ENCODE results near the gene HBEGF.

HBEGF gene

DNA sequence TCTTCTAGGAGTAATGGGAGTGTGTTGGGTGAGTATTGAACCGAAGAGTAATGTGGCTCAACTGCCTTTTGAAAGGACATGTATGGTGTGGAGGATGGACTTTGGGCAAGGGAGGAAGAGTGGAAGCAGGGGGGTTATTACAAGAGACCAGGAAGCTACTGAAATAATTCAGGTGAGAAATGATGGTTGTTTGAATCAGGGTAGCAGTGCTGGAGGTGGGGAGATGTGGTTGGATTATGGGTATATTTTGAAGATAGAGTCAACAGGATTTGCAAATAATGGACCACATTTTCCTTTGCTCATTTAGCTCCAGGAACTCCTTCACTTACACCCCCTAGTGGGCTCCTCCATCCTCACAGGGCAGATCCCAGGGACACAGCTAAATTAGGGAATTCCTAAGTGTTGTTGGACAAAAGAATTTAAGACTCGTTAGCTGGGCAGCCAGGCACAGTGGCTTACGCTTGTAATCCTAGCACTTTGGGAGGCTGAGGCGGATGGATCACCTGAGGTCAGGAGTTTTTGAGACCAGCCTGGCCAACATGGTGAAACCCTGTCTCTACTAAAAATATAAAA is 12.4 kb upstream of the HBEGF start:
- TF ChIP-seq TCF4 (CRISPR knock-in tag; IDR thresholded peaks at IDR 0.05; ENCODE audit: borderline replicate concordance): no peak
- TF ChIP-seq ZC3H10 (CRISPR knock-in tag; IDR thresholded peaks at IDR 0.05): no peak
- TF ChIP-seq ZNF8 (CRISPR knock-in tag; IDR thresholded peaks at IDR 0.05): no peak
- no peak for TF ChIP-seq GLIS3 (CRISPR knock-in tag; IDR thresholded peaks at IDR 0.05)
- TF ChIP-seq ISL1 (CRISPR knock-in tag; IDR thresholded peaks at IDR 0.05): no peak
- TF ChIP-seq SNAI2 (CRISPR knock-in tag; IDR thresholded peaks at IDR 0.05): no peak
- TF ChIP-seq ZFP30 (CRISPR knock-in tag; IDR thresholded peaks at IDR 0.05): no peak
- TF ChIP-seq CSDC2 (CRISPR knock-in tag; IDR thresholded peaks at IDR 0.05): no peak
- TF ChIP-seq CREB5 (CRISPR knock-in tag; IDR thresholded peaks at IDR 0.05; ENCODE audit: low read depth): no peak
- TF ChIP-seq ZNF565 (CRISPR knock-in tag; conservative IDR thresholded peaks at IDR 0.05; ENCODE audit: low read depth): no peak
- peak; percentile 35 for ATAC-seq

- TF ChIP-seq, protein P1, sequence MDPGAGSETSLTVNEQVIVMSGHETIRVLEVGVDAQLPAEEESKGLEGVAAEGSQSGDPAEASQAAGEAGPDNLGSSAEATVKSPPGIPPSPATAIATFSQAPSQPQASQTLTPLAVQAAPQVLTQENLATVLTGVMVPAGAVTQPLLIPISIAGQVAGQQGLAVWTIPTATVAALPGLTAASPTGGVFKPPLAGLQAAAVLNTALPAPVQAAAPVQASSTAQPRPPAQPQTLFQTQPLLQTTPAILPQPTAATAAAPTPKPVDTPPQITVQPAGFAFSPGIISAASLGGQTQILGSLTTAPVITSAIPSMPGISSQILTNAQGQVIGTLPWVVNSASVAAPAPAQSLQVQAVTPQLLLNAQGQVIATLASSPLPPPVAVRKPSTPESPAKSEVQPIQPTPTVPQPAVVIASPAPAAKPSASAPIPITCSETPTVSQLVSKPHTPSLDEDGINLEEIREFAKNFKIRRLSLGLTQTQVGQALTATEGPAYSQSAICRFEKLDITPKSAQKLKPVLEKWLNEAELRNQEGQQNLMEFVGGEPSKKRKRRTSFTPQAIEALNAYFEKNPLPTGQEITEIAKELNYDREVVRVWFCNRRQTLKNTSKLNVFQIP (CRISPR knock-in tag; IDR thresholded peaks at IDR 0.05; ENCODE audit: borderline replicate concordance, low read depth): no peak
- TF ChIP-seq CREB5 (CRISPR knock-in tag; IDR thresholded peaks at IDR 0.05; ENCODE audit: low read depth) (peak; percentile 65; the same call in 1 of the 2 replicates), SNAI2 (CRISPR knock-in tag; IDR thresholded peaks at IDR 0.05) (no peak), ZNF70 (CRISPR knock-in tag; IDR thresholded peaks at IDR 0.05) (no peak), PATZ1 (CRISPR knock-in tag; IDR thresholded peaks at IDR 0.05; ENCODE audit: borderline replicate concordance) (no peak), TSHZ2 (CRISPR knock-in tag; IDR thresholded peaks at IDR 0.05) (0 out of 2 replicates have a peak, but pooled peaks have one; percentile 10), GLIS3 (CRISPR knock-in tag; IDR thresholded peaks at IDR 0.05) (no peak), ISL1 (CRISPR knock-in tag; IDR thresholded peaks at IDR 0.05) (no peak; the same call in 1 of the 2 replicates)
- TF ChIP-seq, protein P2, sequence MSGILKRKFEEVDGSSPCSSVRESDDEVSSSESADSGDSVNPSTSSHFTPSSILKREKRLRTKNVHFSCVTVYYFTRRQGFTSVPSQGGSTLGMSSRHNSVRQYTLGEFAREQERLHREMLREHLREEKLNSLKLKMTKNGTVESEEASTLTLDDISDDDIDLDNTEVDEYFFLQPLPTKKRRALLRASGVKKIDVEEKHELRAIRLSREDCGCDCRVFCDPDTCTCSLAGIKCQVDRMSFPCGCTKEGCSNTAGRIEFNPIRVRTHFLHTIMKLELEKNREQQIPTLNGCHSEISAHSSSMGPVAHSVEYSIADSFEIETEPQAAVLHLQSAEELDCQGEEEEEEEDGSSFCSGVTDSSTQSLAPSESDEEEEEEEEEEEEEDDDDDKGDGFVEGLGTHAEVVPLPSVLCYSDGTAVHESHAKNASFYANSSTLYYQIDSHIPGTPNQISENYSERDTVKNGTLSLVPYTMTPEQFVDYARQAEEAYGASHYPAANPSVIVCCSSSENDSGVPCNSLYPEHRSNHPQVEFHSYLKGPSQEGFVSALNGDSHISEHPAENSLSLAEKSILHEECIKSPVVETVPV (CRISPR knock-in tag; IDR thresholded peaks at IDR 0.05): no peak
- ATAC-seq: peak; percentile 98
Observed at GRCh38 chr5:140357726-140358093, 11.3 kb upstream of the HBEGF start.

GRCh38 chr5:140356853-140357725 is 10.7 kb upstream of the HBEGF start:
- ATAC-seq: no peak; the same call in 1 of the 3 replicates
- TF ChIP-seq, protein P1 (CRISPR knock-in tag; IDR thresholded peaks at IDR 0.05; ENCODE audit: borderline replicate concordance, low read depth): no peak
- TF ChIP-seq, protein P2 (CRISPR knock-in tag; IDR thresholded peaks at IDR 0.05): no peak
- TF ChIP-seq CSDC2 (CRISPR knock-in tag; IDR thresholded peaks at IDR 0.05) (no peak), ESRRG (CRISPR knock-in tag; IDR thresholded peaks at IDR 0.05) (no peak), ISL1 (CRISPR knock-in tag; IDR thresholded peaks at IDR 0.05) (no peak), ZNF8 (CRISPR knock-in tag; IDR thresholded peaks at IDR 0.05) (no peak), ZFP3 (CRISPR knock-in tag; IDR thresholded peaks at IDR 0.05) (no peak), TOX (CRISPR knock-in tag; IDR thresholded peaks at IDR 0.05; ENCODE audit: borderline replicate concordance) (no peak), OSR1 (CRISPR knock-in tag; IDR thresholded peaks at IDR 0.05) (no peak), ZC3H10 (CRISPR knock-in tag; IDR thresholded peaks at IDR 0.05) (no peak)
